Endothelial cell of umbilical vein (primary cell): ENCODE measurements around the gene PPP2R2D.

Source experiments
- CTCF ChIP-seq, 2 donors: IDR thresholded peaks; 1 replicate in 1 of 2; 2 replicates in 1 of 2; pipeline ENCODE4 v1.5.1; 2011; ENCODE audit warnings: low read length in 2 of 2, mild to moderate bottlenecking in 2 of 2, moderate library complexity in 2 of 2, control low read depth in 1 of 2, inconsistent platforms in 1 of 2, low read depth in 1 of 2; ENCODE audit not compliant: insufficient read depth in 1 of 2; ENCODE audit errors: extremely low read depth in 1 of 2
- EZH2 ChIP-seq: IDR thresholded peaks from 2 replicates; pipeline ENCODE4 v1.6.1; 2012; ENCODE audit warnings: borderline replicate concordance, low read depth, mild to moderate bottlenecking, moderate library complexity, low read length, inconsistent platforms; ENCODE audit not compliant: severe bottlenecking
- TF ChIP-seq, protein P1 (sequence below): IDR thresholded peaks from 2 replicates; pipeline ENCODE4 v1.6.1; 2011; ENCODE audit not compliant: insufficient read depth, insufficient read length

DNA sequence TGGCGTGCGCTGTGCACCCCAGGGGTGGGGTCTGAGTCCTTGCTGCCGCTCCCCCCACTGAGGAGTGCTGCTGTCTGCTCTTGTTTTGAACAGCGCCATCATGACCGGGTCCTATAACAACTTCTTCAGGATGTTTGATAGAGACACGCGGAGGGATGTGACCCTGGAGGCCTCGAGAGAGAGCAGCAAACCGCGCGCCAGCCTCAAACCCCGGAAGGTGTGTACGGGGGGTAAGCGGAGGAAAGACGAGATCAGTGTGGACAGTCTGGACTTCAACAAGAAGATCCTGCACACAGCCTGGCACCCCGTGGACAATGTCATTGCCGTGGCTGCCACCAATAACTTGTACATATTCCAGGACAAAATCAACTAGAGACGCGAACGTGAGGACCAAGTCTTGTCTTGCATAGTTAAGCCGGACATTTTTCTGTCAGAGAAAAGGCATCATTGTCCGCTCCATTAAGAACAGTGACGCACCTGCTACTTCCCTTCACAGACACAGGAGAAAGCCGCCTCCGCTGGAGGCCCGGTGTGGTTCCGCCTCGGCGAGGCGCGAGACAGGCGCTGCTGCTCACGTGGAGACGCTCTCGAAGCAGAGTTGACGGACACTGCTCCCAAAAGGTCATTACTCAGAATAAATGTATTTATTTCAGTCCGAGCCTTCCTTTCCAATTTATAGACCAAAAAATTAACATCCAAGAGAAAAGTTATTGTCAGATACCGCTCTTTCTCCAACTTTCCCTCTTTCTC is 55.0 kb downstream of the PPP2R2D start:
- TF ChIP-seq CTCF (IDR thresholded peaks at IDR 0.05; ENCODE audit: extremely low read depth in 1 of 2, insufficient read depth in 1 of 2, low read depth in 1 of 2, low read length in 2 of 2) (no peak), EZH2 (no peak)
- TF ChIP-seq, protein P1, sequence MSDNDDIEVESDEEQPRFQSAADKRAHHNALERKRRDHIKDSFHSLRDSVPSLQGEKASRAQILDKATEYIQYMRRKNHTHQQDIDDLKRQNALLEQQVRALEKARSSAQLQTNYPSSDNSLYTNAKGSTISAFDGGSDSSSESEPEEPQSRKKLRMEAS, result no peak
